ENCODE data around the gene PLXNA4.

- TF ChIP-seq CTCF (conservative IDR thresholded peaks at IDR 0.05; ENCODE audit: low read depth in 2 of 2) (no peak), POLR2AphosphoS5 (IDR thresholded peaks at IDR 0.05; ENCODE audit: low read depth) (no peak), EZH2 (IDR thresholded peaks at IDR 0.05; ENCODE audit: low read depth, unreplicated experiment) (no peak), EZH2phosphoT487 (IDR thresholded peaks at IDR 0.05; ENCODE audit: unreplicated experiment) (no peak), REST (IDR thresholded peaks at IDR 0.05; ENCODE audit: unreplicated experiment) (no peak), JUNB (IDR thresholded peaks at IDR 0.05; ENCODE audit: unreplicated experiment) (no peak), ETS1 (IDR thresholded peaks at IDR 0.05) (no peak), ZNF114 (CRISPR knock-in tag; IDR thresholded peaks at IDR 0.05) (no peak), ZNF331 (CRISPR knock-in tag; IDR thresholded peaks at IDR 0.05; ENCODE audit: low read depth) (no peak), CREB1 (CRISPR knock-in tag; IDR thresholded peaks at IDR 0.05; ENCODE audit: low read depth) (no peak)
Observed at GRCh38 chr7:132528695-132529094, 47.6 kb downstream of the PLXNA4 start.

All from GM23338 (cell line).